ENCODE measurements around the gene CADPS.

DNA sequence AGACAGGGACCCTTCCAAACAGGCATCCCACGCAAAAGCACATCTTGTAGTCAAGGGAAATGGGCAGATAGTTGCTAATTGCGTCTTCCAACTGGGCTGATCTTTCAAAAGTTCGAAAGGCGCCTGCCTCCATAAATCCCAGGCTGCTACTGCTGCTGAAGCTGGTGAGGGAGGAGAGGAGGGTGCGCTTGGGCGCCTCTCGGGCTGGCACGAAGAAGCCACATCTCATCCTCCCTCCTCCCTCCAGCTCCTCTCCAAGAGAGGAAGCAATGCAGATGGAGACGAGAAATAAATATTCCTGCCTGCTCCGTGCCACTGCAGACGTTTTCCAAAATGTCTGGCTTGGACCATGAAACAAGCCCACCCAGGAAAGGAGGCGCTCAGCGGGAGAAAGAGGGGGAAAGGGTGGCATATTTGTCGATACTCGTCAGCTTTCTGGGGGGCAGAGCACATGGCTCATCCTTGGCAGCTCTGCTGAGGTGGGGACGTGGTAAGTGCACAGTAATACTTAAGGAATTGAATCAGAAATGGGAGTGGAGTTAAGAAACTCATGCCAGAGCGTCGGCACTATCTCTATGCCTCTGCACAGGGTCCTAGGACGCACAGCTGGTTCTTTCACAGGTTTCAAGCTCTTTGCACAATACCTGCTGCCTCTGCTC, 413.0 kb downstream of the CADPS start:
- TF ChIP-seq CTCF (IDR thresholded peaks at IDR 0.05; ENCODE audit: insufficient read depth, low read length) (no peak), REST (IDR thresholded peaks at IDR 0.05; ENCODE audit: insufficient replicate concordance, low read depth) (no peak)
